Brain microvascular endothelial cell (primary cell): ENCODE results near the gene TMEM132A.
A peak's percentile ranks its signal among the peaks of the same experiment; 100 is the strongest.

Experiments
- DNase-seq: peaks from one replicate; pipeline ENCODE4 v3.0.0-alpha.2; 2020
- H3K27ac ChIP-seq: fragments of 250-450 bp; sonication (Bioruptor Pico); 2 replicates; pipeline ENCODE4 v1.5.1; 2020; ENCODE audit warnings: mild to moderate bottlenecking, moderate library complexity
- H3K27me3 ChIP-seq: fragments of 250-450 bp; sonication (Bioruptor Pico); replicated peaks from 2 replicates; pipeline ENCODE4 v1.5.1; 2020; ENCODE audit warnings: mild to moderate bottlenecking
- H3K36me3 ChIP-seq: fragments of 250-450 bp; sonication (Bioruptor Pico); replicated peaks from 2 replicates; pipeline ENCODE4 v1.5.1; 2020; ENCODE audit warnings: mild to moderate bottlenecking
- H3K4me3 ChIP-seq: 2 replicates; pipeline ENCODE4 v1.5.1; 2011; ENCODE audit warnings: low read depth, mild to moderate bottlenecking, control low read depth, low read length, moderate library complexity
- CTCF ChIP-seq: IDR thresholded peaks from 2 replicates; pipeline ENCODE4 v1.5.1; 2011; ENCODE audit warnings: low read depth, mild to moderate bottlenecking, moderate library complexity, low read length, control low read depth, inconsistent platforms; ENCODE audit errors: missing control alignments
- in situ Hi-C: cut with HindIII; loops from 2 replicates; pipeline ENCODE4 v1.10.0; 2017; ENCODE audit warnings: low sequenced_read_pairs, low pct_ligation_motif_present

Gene TMEM132A

GRCh38 chr11:60924110-60924905 lies at the start of gene TMEM132A:
Gene TMEM132A, plus strand, starts transcription at chr11:60924460. Its CDS starts 174 bp downstream, at chr11:60924634.
- no peak for TF ChIP-seq CTCF
- Histone ChIP-seq H3K27me3 (no peaks in the 10 kb centered on the region), H3K27ac (no peak within 1 kb of the TSS), H3K4me3 (peak within 1 kb of the TSS; percentile 66), H3K36me3 (peaks cover 25% of the 10 kb centered on the region)
- in situ Hi-C loops = no loop called here
- DNase-seq = peak; percentile 62

GRCh38 chr11:60875366-60876167 lies 48.7 kb upstream of the TMEM132A start:
- in situ Hi-C loops = no loop called here

GRCh38 chr11:60876168-60876485 lies 48.1 kb upstream of the TMEM132A start:
- H3K36me3 ChIP-seq = no peaks in the 10 kb centered on the region
- no peak for DNase-seq
- H3K27me3 ChIP-seq = no peaks in the 10 kb centered on the region
- H3K27ac ChIP-seq = no peak overlapping the region
- no peak overlapping the region for H3K4me3 ChIP-seq
- in situ Hi-C loops = no loop called here
- no peak for TF ChIP-seq CTCF

More at GRCh38 chr11:60875366-60876167, 48.7 kb upstream of the TMEM132A start:
- H3K27me3 ChIP-seq = no peaks in the 10 kb centered on the region
- no peak overlapping the region for H3K27ac ChIP-seq
- H3K36me3 ChIP-seq = no peaks in the 10 kb centered on the region
- DNase-seq = no peak
- no peak for TF ChIP-seq CTCF
- no peak overlapping the region for H3K4me3 ChIP-seq

- Histone ChIP-seq H3K4me3 (no peak overlapping the region), H3K27me3 (no peaks in the 10 kb centered on the region), H3K36me3 (no peaks in the 10 kb centered on the region), H3K27ac (no peak overlapping the region)
- DNase-seq = no peak
- no peak for TF ChIP-seq CTCF
- in situ Hi-C loops = no loop called here
Measured at GRCh38 chr11:60878245-60879101, 45.8 kb upstream of the TMEM132A start.

GRCh38 chr11:60879104-60879503 lies 45.2 kb upstream of the TMEM132A start:
- H3K4me3 ChIP-seq = no peak overlapping the region
- H3K27me3 ChIP-seq = no peaks in the 10 kb centered on the region
- H3K36me3 ChIP-seq = no peaks in the 10 kb centered on the region
- in situ Hi-C loops = no loop called here
- no peak for DNase-seq
- no peak for TF ChIP-seq CTCF
- H3K27ac ChIP-seq = no peak overlapping the region
